ENCODE data around the gene ANKZF1.
A peak's percentile ranks its signal among the peaks of the same experiment; 100 is the strongest.

Gene ANKZF1

GRCh38 chr2:219214141-219214540, 15.5 kb upstream of the ANKZF1 start:
- no peak for DNase-seq (ENCODE audit: insufficient read length, low spot score)
- no peak for TF ChIP-seq POLR2A (IDR thresholded peaks at IDR 0.05; ENCODE audit: low read depth, low read length)
- no peak for FAIRE-seq

GRCh38 chr2:219214786-219215185, 14.8 kb upstream of the ANKZF1 start:
- DNase-seq (ENCODE audit: insufficient read length, low spot score) (no peak), FAIRE-seq (no peak)
- TF ChIP-seq POLR2A (IDR thresholded peaks at IDR 0.05; ENCODE audit: low read depth, low read length): no peak

- FAIRE-seq: no peak
- no peak for TF ChIP-seq POLR2A (IDR thresholded peaks at IDR 0.05; ENCODE audit: low read depth, low read length)
- DNase-seq (ENCODE audit: insufficient read length, low spot score): no peak
Measured at GRCh38 chr2:219215871-219216534, 13.6 kb upstream of the ANKZF1 start.

GRCh38 chr2:219216535-219216915, 13.1 kb upstream of the ANKZF1 start:
- FAIRE-seq: no peak
- no peak for TF ChIP-seq POLR2A (IDR thresholded peaks at IDR 0.05; ENCODE audit: low read depth, low read length)
- no peak for DNase-seq (ENCODE audit: insufficient read length, low spot score)

- no peak for TF ChIP-seq POLR2A (IDR thresholded peaks at IDR 0.05; ENCODE audit: low read depth, low read length)
- DNase-seq (ENCODE audit: insufficient read length, low spot score): peak; percentile 58
- FAIRE-seq: no peak
Measured at GRCh38 chr2:219218217-219218731, 11.3 kb upstream of the ANKZF1 start.

- FAIRE-seq (no peak), DNase-seq (ENCODE audit: insufficient read length, low spot score) (peak; percentile 76)
- peak; percentile 69 for TF ChIP-seq POLR2A (IDR thresholded peaks at IDR 0.05; ENCODE audit: low read depth, low read length)
Measured at GRCh38 chr2:219218732-219219701, 10.6 kb upstream of the ANKZF1 start, which contains the start of gene ABCB6. ABCB6 (minus strand) TSS chr2:219218958; CDS start chr2:219218673, 285 bp downstream.

- DNase-seq (ENCODE audit: insufficient read length, low spot score): no peak
- no peak for FAIRE-seq
- TF ChIP-seq POLR2A (IDR thresholded peaks at IDR 0.05; ENCODE audit: low read depth, low read length): no peak
Measured at GRCh38 chr2:219219784-219220532, 9.6 kb upstream of the ANKZF1 start.

GRCh38 chr2:219220652-219221402, 8.8 kb upstream of the ANKZF1 start:
- no peak for FAIRE-seq
- TF ChIP-seq POLR2A (IDR thresholded peaks at IDR 0.05; ENCODE audit: low read depth, low read length): no peak
- DNase-seq (ENCODE audit: insufficient read length, low spot score): no peak

- DNase-seq (ENCODE audit: insufficient read length, low spot score): no peak
- TF ChIP-seq POLR2A (IDR thresholded peaks at IDR 0.05; ENCODE audit: low read depth, low read length): no peak
- FAIRE-seq: no peak
Measured at GRCh38 chr2:219221957-219222518, 7.6 kb upstream of the ANKZF1 start.

GRCh38 chr2:219223831-219224610, 5.6 kb upstream of the ANKZF1 start:
- no peak for DNase-seq (ENCODE audit: insufficient read length, low spot score)
- no peak for TF ChIP-seq POLR2A (IDR thresholded peaks at IDR 0.05; ENCODE audit: low read depth, low read length)
- FAIRE-seq: no peak

GRCh38 chr2:219225350-219225749, 4.3 kb upstream of the ANKZF1 start:
- DNase-seq (ENCODE audit: insufficient read length, low spot score) (no peak), FAIRE-seq (no peak)
- TF ChIP-seq POLR2A (IDR thresholded peaks at IDR 0.05; ENCODE audit: low read depth, low read length): no peak
